T follicular helper cell (primary cell): Measurements from ENCODE around the gene CRACR2A.

ENCODE experiments used
- DNase-seq: peaks from one replicate; pipeline ENCODE4 v3.0.0-alpha.2; 2020; ENCODE audit warnings: low read depth

CRACR2A gene

GRCh38 chr12:3753544-3754284 lies 805 bp upstream of the CRACR2A start:
- DNase-seq, result no peak

DNA sequence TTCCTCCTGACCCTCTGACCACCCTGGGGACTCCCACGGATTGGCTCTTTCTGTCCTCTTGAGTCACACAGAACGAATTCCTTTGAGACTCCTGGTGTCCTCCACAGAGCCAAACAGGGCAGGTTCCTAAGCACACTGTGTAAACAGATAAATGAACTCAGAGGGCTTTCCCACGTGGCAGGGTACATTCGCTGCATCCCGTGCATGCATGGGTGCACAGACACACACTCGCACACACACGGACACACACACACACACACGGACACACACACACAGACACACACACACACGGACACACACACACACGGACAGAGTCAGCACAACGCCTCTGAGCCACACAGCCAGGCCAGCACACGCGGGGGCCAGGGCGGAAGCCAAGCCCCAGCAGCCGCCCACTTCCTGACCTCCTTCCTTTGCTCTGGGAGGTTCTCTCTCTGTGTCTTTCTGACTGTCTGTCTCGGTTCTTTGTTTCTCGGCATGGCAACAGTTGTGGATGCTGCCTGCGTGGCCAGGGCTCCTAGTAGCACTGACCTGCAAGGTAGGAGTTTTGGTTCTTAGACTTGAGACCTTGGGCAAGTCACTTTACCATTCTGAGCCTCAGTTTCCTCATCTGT lies 706 bp downstream of the CRACR2A start:
- peak; percentile 31 for DNase-seq

DNA sequence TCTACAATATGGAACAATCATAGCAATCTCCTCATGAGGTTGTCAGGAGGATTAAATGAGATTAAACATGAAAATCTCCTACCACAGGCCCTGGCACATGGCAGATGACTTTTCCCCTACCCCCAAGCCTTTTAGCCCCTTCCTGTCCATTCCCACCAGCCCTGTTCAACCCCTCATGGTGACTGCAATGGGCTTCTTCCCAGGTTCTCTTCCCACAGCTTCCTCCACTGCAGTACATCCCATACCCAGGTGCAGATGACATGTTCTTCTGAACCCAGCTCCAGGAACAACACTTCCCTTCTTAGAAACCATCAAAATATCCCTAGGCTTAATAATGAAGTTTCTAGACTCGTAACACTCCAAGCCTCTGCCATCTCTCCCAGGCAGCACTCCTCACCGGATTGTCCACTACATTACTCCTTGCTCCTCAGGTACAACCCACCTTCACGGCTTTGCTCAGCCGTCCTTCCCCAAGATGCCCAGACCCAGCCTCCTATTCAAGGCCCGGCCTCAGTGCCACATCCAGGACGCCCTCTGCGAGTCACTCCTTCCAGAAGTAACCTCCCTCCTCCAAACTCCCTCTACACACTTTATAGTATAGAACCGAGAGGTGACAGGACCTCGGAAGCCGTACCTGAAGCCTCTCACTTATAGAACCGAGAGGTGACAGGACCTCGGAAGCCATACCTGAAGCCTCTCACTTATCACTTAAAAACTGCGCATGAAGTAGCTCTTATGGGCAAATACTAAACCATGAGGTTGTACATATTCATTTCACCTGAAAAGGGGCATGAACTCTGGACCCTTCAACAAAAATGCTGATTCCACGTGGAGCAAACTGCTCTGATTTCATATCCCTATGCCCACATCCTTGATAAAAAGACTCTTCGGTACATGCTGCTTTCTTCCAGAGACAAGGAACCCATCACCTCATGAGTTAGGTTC lies 1.5 kb downstream of the CRACR2A start:
- no peak for DNase-seq

- DNase-seq, result no peak
Observed at GRCh38 chr12:3750616-3751015, 2.3 kb downstream of the CRACR2A start.

GRCh38 chr12:3748620-3749019 lies 4.3 kb downstream of the CRACR2A start:
- DNase-seq, result no peak

- no peak for DNase-seq
Observed at GRCh38 chr12:3747976-3748619, 4.8 kb downstream of the CRACR2A start.

DNA sequence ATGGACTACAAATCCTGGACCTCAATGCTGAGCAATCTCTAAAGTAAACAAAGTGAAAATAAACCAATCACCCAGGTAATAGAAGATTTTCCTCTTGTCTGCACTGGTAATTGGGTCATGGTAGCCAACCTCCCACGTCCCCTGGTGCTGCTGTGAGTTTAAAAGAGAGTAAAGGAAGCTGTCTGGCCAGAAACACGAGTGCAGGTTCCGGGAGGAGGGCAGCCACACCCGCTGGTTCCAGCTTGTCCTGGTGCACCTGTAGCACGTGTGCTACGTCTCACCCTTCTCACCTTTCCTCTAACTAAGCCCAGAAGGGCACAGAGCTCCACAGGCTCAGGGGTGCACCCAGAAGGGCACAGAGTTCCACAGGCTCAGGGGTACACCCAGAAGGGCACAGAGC lies 5.4 kb downstream of the CRACR2A start:
- DNase-seq, result no peak

GRCh38 chr12:3746758-3747157 lies 6.2 kb downstream of the CRACR2A start:
- no peak for DNase-seq

DNA sequence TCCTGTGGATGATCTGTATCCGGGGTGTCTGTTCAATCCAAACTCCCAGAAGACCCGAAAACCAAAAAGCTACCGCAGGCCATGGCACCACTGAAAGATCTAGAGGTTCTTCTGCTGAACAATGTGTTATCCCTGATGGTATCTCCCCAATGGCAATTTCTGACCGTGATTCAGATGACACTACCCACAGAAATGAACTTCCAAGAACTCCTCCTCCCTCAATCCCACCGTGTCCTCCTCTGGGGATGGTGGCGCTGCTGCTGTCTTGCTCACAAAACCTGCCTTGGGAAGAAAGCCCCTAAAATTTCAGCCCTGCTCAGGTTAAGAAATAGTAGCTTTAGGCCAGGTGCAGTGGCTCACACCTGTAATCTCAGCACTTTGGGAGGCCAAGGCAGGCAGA lies 7.8 kb downstream of the CRACR2A start:
- no peak for DNase-seq

- no peak for DNase-seq
Observed at GRCh38 chr12:3744229-3744901, 8.5 kb downstream of the CRACR2A start.

- DNase-seq, result no peak
Observed at GRCh38 chr12:3743803-3744202, 9.1 kb downstream of the CRACR2A start.

GRCh38 chr12:3741882-3742672 lies 10.8 kb downstream of the CRACR2A start:
- no peak for DNase-seq

GRCh38 chr12:3740480-3741231 lies 12.3 kb downstream of the CRACR2A start:
- DNase-seq, result no peak

DNA sequence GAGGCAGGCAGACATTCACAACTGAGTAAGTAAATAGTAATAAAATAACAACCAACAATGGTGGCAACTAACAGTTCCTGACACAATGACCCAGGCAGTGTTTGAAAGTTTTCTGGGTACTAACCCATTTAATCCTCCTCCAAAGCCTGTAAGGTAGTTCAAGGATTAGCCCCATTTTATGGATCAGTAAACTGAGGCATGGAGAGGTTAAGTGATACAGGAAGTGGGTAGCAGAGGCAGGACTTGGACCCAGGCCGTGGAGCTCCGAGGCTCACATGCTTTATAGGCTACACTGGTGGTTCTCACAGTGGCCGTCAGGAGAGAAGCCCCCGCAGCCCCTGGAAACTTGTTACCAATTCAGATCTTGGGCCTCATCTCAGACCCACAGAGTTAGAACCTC lies 17.5 kb downstream of the CRACR2A start:
- no peak for DNase-seq

- no peak for DNase-seq
Observed at GRCh38 chr12:3732901-3733300, 20.0 kb downstream of the CRACR2A start.

GRCh38 chr12:3730111-3730510 lies 22.8 kb downstream of the CRACR2A start:
- DNase-seq, result no peak

- no peak for DNase-seq
Observed at GRCh38 chr12:3728686-3729085, 24.2 kb downstream of the CRACR2A start.

- DNase-seq, result no peak
Observed at GRCh38 chr12:3727877-3728632, 24.9 kb downstream of the CRACR2A start.

DNA sequence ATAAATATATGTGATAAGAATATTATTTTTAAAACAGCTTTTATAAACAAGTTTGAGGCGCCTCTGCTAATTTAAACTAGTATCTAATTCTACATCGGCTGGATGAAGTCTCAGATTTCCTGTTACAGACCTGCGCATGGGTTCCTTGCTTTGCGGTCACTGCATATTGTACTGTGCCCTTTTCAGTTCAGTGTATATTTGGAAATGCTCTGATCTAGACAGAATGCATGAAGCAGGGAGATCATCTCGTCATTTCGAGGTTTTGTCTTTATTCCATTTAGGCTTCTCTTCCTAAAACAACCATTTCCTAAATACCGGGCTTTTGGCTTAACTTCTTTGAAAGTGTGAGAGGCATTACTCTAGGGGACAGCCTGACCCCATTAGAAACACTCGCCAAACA lies 25.6 kb downstream of the CRACR2A start:
- DNase-seq, result no peak
